GM13976 (cell line): ENCODE results near the gene PCAT6.

ENCODE experiments used
- DNase-seq: peaks from one replicate; pipeline ENCODE4 v3.0.0; 2012; ENCODE audit warnings: low spot score
- CTCF ChIP-seq: IDR thresholded peaks from 2 replicates; pipeline ENCODE4 v1.5.1; 2012; ENCODE audit warnings: borderline replicate concordance, mild to moderate bottlenecking; ENCODE audit not compliant: insufficient read depth; ENCODE audit errors: extremely low read depth, missing control alignments, control extremely low read depth
- in situ Hi-C: fragments of 300-500 bp; cut with MboI; formaldehyde crosslinking; loops from one replicate; pipeline ENCODE4 v1.12.0; 2022; ENCODE audit warnings: low sequenced_read_pairs, mixed read lengths, inconsistent platforms; ENCODE audit not compliant: unreplicated experiment

The PCAT6 gene

GRCh38 chr1:202856014-202856413 lies 45.3 kb downstream of the PCAT6 start:
- no peak for DNase-seq
- in situ Hi-C loops = no loop called here
- no peak for TF ChIP-seq CTCF

GRCh38 chr1:202857136-202857610 lies 46.4 kb downstream of the PCAT6 start:
- no peak for TF ChIP-seq CTCF
- in situ Hi-C loops = no loop called here

GRCh38 chr1:202858331-202858730 lies 47.6 kb downstream of the PCAT6 start:
- TF ChIP-seq CTCF = no peak
- in situ Hi-C loops = no loop called here
- DNase-seq = no peak

More at GRCh38 chr1:202857136-202857610, 46.4 kb downstream of the PCAT6 start:
- DNase-seq = no peak

- in situ Hi-C loops = no loop called here
- TF ChIP-seq CTCF = no peak
- no peak for DNase-seq
These were observed 48.1 kb downstream of the PCAT6 start for GRCh38 chr1:202858789-202859414.

- no peak for TF ChIP-seq CTCF
- DNase-seq = peak; percentile 64
- in situ Hi-C loops = no loop called here
These were observed 50.1 kb downstream of the PCAT6 start for GRCh38 chr1:202860744-202861419.
